Fibroblast of upper back skin (primary cell): ENCODE data around the gene ANKS1A.
"Not testable (repeated sequence)": the region's sequence is repeated elsewhere in the genome, so short reads cannot be mapped to it uniquely, and the experiment has no call there.

Experiments
- DNase-seq: peaks from one replicate; pipeline ENCODE4 v3.0.0-alpha.2; 2013

The ANKS1A gene

GRCh38 chr6:34964564-34964963 is 75.5 kb downstream of the ANKS1A start:
- DNase-seq: peak; percentile 57

- DNase-seq: no peak
Measured at GRCh38 chr6:34967461-34967860, 78.4 kb downstream of the ANKS1A start.

GRCh38 chr6:34969662-34970265 is 80.7 kb downstream of the ANKS1A start:
- no peak for DNase-seq

GRCh38 chr6:34970488-34970887 is 81.4 kb downstream of the ANKS1A start:
- DNase-seq: peak; percentile 32

- peak; percentile 83 for DNase-seq
Measured at GRCh38 chr6:34970957-34971356, 81.9 kb downstream of the ANKS1A start.

GRCh38 chr6:34973547-34974248 is 84.6 kb downstream of the ANKS1A start:
- DNase-seq: no peak

- no peak for DNase-seq
Measured at GRCh38 chr6:34974249-34974642, 85.2 kb downstream of the ANKS1A start.

- no peak for DNase-seq
Measured at GRCh38 chr6:34976239-34976638, 87.2 kb downstream of the ANKS1A start.

GRCh38 chr6:34979218-34979617 is 90.2 kb downstream of the ANKS1A start:
- peak; percentile 13 for DNase-seq

GRCh38 chr6:34979994-34980393 is 90.9 kb downstream of the ANKS1A start:
- DNase-seq: no peak

- no peak for DNase-seq
Measured at GRCh38 chr6:34981366-34981765, 92.3 kb downstream of the ANKS1A start.

GRCh38 chr6:34981951-34982350 is 92.9 kb downstream of the ANKS1A start:
- peak; percentile 57 for DNase-seq

- peak; percentile 41 for DNase-seq
Measured at GRCh38 chr6:34982424-34982852, 93.4 kb downstream of the ANKS1A start.

GRCh38 chr6:34984416-34984815 is 95.4 kb downstream of the ANKS1A start:
- DNase-seq: no peak

- no peak for DNase-seq
Measured at GRCh38 chr6:34985236-34985635, 96.2 kb downstream of the ANKS1A start.

- peak; percentile 84 for DNase-seq
Measured at GRCh38 chr6:34986845-34987246, 97.8 kb downstream of the ANKS1A start.

GRCh38 chr6:34987506-34987905 is 98.5 kb downstream of the ANKS1A start:
- DNase-seq: no peak

GRCh38 chr6:34990971-34991560 is 102.0 kb downstream of the ANKS1A start:
- peak; percentile 55 for DNase-seq

- no peak for DNase-seq
Measured at GRCh38 chr6:34992376-34992775, 103.3 kb downstream of the ANKS1A start.

- no peak for DNase-seq
Measured at GRCh38 chr6:34993213-34993612, 104.2 kb downstream of the ANKS1A start.

GRCh38 chr6:34994693-34995092 is 105.6 kb downstream of the ANKS1A start:
- DNase-seq: no peak

- not testable (repeated sequence) for DNase-seq
Measured at GRCh38 chr6:34998417-34998816, 109.4 kb downstream of the ANKS1A start.

GRCh38 chr6:34999153-34999552 is 110.1 kb downstream of the ANKS1A start:
- not testable (repeated sequence) for DNase-seq

GRCh38 chr6:34999962-35000361 is 110.9 kb downstream of the ANKS1A start:
- not testable (repeated sequence) for DNase-seq
